AG08396 (cell line): ENCODE measurements around the gene FBLN1.
"Not testable (repeated sequence)": the region's sequence is repeated elsewhere in the genome, so short reads cannot be mapped to it uniquely, and the experiment has no call there.

Source experiments
- DNase-seq: peaks from one replicate; pipeline ENCODE4 v3.0.0; 2012; ENCODE audit warnings: low spot score, mixed read lengths

The FBLN1 gene

DNA sequence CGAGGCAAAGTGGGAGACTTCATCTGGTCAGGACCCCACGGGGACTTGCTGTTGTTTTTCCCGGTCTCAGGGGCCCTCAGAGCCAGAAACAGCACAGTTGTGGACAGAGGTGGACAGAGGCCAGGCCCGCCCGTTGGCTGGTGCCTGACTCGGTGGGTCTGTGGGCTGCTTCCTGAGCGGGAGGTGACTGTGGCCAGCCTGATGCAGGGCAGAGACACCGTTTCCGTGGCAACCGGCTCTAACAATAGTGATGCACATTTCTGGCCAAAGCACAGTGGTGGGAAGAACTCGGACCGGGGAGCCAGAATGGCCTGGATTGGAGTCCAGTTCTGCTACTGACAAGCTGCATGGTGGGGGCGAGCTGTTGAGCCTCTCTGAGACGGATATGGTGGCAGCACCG is 110.3 kb downstream of the FBLN1 start:
- DNase-seq = no peak

DNA sequence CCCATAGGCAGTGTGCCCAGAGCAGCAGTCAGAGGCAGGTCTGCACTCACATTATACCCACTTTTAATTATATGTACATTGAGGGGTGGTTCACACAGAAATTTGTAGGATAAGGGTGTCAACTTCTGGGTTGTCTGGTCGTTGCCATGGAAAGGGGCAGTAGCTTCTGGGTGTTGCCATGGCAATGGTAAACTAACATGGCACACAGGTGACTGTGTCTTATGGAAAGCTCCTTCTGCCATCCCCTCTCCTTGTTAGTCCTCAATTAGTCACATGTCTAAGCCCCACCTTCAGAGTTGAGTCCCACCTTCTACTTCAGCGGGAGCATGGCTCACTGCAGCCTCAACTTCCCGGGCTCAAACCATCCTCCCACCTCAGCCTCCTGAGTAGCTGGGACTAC is 112.7 kb downstream of the FBLN1 start:
- DNase-seq = no peak

DNA sequence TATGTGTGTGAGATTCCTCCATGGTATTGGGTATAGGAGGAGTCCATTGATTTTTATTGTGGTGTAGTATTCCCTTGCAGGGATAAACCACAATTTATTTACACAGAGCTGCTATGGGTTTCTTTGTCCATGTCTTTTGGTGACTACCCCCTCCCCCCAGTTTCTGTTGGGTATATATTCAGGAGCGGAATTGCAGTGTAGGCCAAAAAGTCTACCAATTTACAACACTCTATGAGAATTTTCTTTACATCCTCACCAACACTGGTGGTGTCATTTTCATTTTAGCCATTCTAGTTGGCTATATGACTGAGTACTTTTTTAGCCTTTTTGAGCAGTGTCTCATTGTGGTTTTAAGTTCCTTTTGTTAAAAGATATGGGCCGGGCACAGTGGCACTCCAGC is 113.7 kb downstream of the FBLN1 start:
- no peak for DNase-seq

GRCh38 chr22:45617948-45618347 is 115.3 kb downstream of the FBLN1 start:
- DNase-seq = no peak

GRCh38 chr22:45620706-45621105 is 118.0 kb downstream of the FBLN1 start:
- DNase-seq = no peak

GRCh38 chr22:45621836-45622600 is 119.3 kb downstream of the FBLN1 start:
- DNase-seq = no peak

- DNase-seq = not testable (repeated sequence)
Measured at GRCh38 chr22:45623464-45624145, 120.9 kb downstream of the FBLN1 start.

DNA sequence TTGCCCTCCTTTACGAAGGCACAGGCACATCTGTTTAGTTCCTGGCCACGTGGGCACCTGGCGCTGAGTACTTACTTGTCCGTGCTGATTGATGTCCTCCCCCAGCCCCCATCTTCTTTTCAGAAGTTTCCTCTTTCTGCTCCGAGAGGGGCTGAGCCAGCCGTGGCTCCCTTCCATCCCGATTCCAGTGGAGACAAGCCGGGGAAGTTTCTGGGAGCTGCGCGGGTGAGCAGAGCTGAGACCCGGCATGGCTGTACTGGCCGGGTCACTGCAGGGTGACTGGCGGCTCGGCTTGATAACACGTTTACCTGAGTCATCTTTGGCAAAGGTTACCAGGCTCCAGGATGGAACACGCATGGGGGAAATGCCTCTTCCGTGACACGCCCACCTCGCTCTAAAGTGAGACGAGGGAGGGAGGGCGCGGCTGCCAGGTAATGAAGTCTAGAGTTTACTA is 123.5 kb downstream of the FBLN1 start:
- DNase-seq = no peak

DNA sequence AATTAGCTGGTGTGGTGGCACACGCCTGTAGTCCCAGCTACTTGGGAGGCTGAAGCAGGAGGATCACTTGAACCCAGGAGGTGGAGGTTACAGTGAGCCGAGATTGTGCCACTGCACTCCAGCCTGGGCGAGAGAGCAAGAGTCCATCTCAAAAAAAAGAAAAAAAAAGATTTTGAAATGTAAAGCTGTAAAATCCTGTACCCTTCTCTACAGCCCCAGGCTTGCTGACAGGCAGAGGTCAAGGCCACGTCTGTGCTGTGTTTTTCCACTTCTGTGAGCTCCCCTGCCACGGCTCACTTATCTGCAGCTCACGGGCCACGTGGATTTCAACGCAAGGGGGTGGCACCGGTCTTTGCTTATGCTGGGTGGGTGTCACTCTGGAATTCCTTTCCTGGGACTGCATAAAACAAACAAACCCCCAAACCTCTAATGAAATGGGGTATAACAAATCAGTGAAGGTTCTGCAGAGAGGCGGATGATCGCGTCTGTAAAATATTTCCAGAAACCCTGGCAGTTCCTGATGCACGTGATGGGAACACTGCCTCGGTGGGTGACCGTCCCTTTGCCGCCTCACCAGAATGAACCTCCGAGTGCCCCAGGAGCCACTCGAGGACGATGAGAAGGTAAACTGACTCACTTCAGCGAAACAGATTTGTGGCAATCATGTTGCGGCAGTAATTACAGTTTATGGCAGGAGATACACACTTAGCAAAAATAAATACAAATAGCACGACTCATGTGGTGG is 125.0 kb downstream of the FBLN1 start:
- DNase-seq = no peak

GRCh38 chr22:45628515-45628914 is 125.8 kb downstream of the FBLN1 start:
- no peak for DNase-seq

- DNase-seq = no peak
Measured at GRCh38 chr22:45629469-45630089, 126.9 kb downstream of the FBLN1 start.

- no peak for DNase-seq
Measured at GRCh38 chr22:45630436-45630835, 127.8 kb downstream of the FBLN1 start.

DNA sequence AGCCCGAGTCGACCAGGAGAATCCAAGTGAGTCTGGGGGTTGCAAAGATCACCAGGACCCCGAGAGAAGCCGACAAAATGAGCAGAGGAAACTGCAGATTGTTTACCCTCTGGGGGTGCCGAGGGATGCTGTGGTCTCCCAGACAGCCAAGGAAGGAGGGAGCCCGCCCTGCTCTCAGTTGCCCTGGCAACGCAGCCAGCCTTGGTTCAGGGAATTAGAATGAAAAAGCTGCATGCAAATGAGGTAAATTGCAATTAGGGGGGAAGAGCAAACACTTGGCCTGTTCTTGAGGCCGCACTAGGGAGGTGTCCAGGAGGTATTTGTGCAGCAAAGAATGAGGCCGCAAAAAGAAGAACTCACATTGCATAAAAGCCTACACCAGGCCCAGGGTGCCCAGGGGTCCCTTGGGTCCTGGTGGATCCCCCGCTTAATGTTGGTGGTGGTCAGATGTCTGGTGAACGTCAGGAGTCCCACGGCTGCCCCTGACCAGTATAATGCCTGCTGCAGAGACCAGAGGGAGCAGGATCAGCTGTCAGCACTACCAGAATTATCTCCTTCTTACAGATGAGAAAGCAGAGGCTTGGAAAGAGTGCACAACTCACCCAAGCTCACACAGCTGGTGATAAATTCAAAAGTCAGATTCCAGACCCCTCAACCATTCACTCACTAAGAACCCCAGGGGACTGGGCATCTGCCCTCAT is 128.6 kb downstream of the FBLN1 start:
- no peak for DNase-seq

- DNase-seq = no peak
Measured at GRCh38 chr22:45631841-45632238, 129.2 kb downstream of the FBLN1 start.

- no peak for DNase-seq
Measured at GRCh38 chr22:45632791-45633515, 130.3 kb downstream of the FBLN1 start.

DNA sequence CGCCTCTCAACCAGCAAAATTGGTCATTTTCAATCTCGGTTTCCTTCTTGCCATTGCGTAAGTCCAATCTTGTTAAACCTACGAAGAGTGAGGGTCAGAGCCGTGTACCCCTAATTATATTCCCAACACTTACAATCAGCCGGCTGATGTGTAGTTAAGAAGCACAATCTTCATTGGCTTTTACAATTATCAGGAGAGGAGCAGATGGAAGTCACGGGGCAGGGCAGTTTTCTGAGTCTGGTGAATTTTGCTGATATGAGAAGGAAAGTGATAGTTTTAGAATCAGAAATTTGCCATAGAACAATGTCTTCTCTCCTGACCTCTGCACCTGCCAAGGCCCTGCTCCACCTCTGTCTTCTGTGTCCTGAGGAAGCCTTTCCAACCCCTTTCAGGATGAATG is 134.0 kb downstream of the FBLN1 start:
- DNase-seq = no peak

DNA sequence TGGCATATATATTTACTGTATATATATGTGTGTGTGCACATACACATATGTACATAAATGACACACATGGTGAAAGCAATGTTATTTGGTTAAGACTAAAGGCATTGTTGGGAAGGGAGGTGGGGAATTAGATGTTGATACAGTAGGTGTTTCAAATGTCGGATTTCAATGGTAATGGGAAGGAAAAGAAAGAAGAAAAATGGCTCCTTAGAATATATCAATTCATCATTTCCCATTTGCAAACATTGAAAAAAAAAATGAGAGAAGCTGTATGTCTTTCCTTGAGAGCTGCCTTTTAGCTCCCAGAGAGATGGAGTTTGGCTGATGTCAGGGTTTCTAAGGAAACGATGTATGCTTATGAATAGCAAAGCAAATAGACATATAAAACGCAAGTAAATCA is 135.5 kb downstream of the FBLN1 start:
- DNase-seq = no peak

DNA sequence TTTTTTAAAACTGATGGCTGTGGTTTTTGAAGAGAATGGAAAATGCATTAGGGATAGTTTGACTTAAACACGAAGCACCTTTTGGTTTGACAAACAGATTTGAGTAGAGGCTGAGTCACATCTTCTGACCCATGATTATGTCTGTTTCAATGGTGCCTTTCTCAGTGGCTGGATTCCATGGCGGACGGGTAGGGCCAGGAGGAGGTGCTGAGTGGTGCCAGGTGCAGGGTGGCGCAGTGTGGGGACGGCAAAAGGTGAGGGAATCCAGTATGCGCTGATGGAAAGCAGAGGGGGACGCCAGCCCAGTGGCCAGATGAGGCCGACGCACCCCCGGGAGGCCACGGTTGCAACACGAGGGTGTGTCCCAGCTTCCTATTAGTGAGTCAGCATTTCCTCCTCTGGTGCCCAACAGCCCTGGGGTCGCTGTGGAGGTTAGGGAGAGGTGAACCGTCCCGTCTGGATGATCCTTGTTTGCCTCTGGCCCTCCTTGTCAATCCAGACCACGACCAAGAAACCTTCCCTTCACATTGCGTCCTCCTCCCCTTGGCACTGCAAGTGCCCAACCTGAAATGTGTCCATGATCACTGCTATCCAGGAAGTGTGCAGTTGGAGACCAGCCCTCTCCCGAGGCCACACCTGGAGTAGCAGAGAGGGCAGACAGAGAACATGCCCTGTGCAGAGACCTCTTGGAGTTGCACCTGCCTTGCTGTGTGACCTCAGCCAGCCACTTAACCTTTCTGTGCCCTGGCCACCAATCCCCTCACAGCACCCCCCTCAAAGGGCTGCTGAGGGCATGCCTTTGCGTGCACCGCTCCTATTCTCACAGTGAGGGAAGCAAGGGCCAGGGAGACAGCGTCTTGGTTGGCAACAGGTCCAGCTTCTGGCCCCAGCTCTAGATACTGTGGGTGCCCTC is 136.4 kb downstream of the FBLN1 start:
- no peak for DNase-seq

DNA sequence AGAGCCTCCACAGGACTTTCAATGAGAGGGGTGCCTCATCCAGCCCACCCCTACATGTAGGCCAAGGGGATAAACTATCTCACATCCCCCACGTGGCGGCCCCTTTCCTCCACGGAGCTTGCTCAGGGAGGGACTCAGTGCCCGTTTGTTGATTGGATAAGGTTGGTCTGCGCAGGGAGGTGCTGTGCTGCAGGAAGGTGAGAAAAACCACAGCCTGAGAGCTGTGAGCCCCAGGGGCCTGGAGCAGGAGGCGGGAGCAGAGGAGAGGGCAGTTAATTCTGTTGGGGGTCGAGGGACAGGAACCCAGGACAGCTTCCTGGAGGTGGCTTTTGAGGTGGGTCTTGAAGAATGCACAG is 137.0 kb downstream of the FBLN1 start:
- DNase-seq = no peak

DNA sequence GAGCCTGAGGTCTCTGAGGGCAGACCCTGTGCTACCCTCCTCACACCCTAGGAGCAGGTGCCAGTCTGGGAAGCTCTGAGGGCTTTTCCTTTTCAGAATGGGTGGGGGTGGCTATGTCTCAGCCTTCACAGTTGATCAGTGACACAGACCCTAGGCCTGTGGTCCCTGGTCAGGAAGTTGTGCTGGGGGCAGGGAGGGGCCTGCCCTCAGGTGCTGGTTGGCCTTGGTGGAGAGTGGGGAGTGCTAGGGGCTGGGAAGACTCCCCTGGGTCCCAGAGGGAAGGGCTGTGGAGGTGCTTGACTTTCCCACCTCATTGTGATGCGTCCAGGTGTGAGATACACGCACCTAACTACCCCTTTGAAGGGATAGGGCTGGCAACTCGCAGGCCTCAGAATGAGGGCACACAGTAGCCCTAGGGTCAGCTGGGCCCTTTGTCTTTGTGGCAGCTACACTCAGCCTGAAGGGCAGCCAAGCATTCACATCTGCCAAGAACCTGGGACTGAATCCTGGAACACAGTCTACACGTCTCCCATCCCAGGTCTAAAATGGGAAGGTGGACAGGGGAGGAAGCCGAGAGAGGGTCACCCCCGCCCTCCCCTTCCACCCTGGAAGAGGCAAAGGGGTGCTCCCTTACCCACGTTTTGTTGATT is 137.7 kb downstream of the FBLN1 start:
- no peak for DNase-seq
